ENCODE results near the gene PREX1. TPM values are rescaled to one million over a fixed set of nuclear protein-coding genes. Genes with fewer than 3 reads are reported as not detected.

The PREX1 gene
- total and polyA plus RNA-seq, 2 experiments from 2014 or later: 2.4 to 10.3 TPM

- TF ChIP-seq JUNB (IDR thresholded peaks at IDR 0.05; ENCODE audit: unreplicated experiment): no peak
- no peak for TF ChIP-seq ZNF114 (CRISPR knock-in tag; IDR thresholded peaks at IDR 0.05)
- no peak for TF ChIP-seq STAT1 (IDR thresholded peaks at IDR 0.05; ENCODE audit: unreplicated experiment)
- TF ChIP-seq NANOG (IDR thresholded peaks at IDR 0.05; ENCODE audit: borderline replicate concordance): no peak
- TF ChIP-seq EZH2 (IDR thresholded peaks at IDR 0.05; ENCODE audit: low read depth, unreplicated experiment): no peak
- no peak for TF ChIP-seq ZNF331 (CRISPR knock-in tag; IDR thresholded peaks at IDR 0.05; ENCODE audit: low read depth)
- no peak for TF ChIP-seq ETS1 (IDR thresholded peaks at IDR 0.05)
- no peak for TF ChIP-seq REST (IDR thresholded peaks at IDR 0.05; ENCODE audit: unreplicated experiment)
- no peak for TF ChIP-seq POLR2AphosphoS5 (IDR thresholded peaks at IDR 0.05; ENCODE audit: low read depth)
- no peak for TF ChIP-seq CTCF (conservative IDR thresholded peaks at IDR 0.05; ENCODE audit: low read depth in 2 of 2)
- no peak for TF ChIP-seq ZNF462 (CRISPR knock-in tag; IDR thresholded peaks at IDR 0.05)
- no peak for TF ChIP-seq EZH2phosphoT487 (IDR thresholded peaks at IDR 0.05; ENCODE audit: unreplicated experiment)
- TF ChIP-seq CREB1 (CRISPR knock-in tag; IDR thresholded peaks at IDR 0.05; ENCODE audit: low read depth): no peak
- Mint-ChIP-seq H3K36me3 (ENCODE audit: low read depth) (peaks cover 6% of the 10 kb centered on the region), H3K27me3 (ENCODE audit: insufficient read depth, low read depth, poor library complexity) (peaks cover 9% of the 10 kb centered on the region), H3K4me1 (peaks cover 8% of the 10 kb centered on the region), H3K9me3 (no peaks in the 10 kb centered on the region), H3K4me3 (no peak overlapping the region), H3K27ac (no peak overlapping the region)
- Histone ChIP-seq H3K9me2 (ENCODE audit: insufficient read depth) (no peaks in the 10 kb centered on the region), H3K36me3 (ENCODE audit: insufficient read depth) (no peaks in the 10 kb centered on the region), H4K20me1 (replicated peaks; ENCODE audit: insufficient read depth) (no peaks in the 10 kb centered on the region), H3K4me3 (no peak overlapping the region), H3F3A (replicated peaks; ENCODE audit: low read depth) (no peaks in the 10 kb centered on the region), H3K4me2 (no peak overlapping the region), H3K79me2 (replicated peaks; ENCODE audit: insufficient read depth) (no peaks in the 10 kb centered on the region), H3K4me1 (ENCODE audit: insufficient read depth) (no peaks in the 10 kb centered on the region), H2AFZ (no peak overlapping the region), H3K27me3 (ENCODE audit: insufficient read depth) (no peaks in the 10 kb centered on the region), H3K27ac (ENCODE audit: low read depth) (no peak overlapping the region)
- DNase-seq (ENCODE audit: low spot score) (no peak), ATAC-seq (no peak)
Observed at GRCh38 chr20:48738094-48738398, 89.8 kb downstream of the PREX1 start.
